ENCODE data around the gene ST6GALNAC2. TPM values are rescaled to one million over a fixed set of nuclear protein-coding genes. Genes with fewer than 3 reads are reported as not detected.
A peak's percentile ranks its signal among the peaks of the same experiment; 100 is the strongest.

Gene ST6GALNAC2
- total RNA-seq, 1 donor from 2014 or later: 4.5 TPM

DNA sequence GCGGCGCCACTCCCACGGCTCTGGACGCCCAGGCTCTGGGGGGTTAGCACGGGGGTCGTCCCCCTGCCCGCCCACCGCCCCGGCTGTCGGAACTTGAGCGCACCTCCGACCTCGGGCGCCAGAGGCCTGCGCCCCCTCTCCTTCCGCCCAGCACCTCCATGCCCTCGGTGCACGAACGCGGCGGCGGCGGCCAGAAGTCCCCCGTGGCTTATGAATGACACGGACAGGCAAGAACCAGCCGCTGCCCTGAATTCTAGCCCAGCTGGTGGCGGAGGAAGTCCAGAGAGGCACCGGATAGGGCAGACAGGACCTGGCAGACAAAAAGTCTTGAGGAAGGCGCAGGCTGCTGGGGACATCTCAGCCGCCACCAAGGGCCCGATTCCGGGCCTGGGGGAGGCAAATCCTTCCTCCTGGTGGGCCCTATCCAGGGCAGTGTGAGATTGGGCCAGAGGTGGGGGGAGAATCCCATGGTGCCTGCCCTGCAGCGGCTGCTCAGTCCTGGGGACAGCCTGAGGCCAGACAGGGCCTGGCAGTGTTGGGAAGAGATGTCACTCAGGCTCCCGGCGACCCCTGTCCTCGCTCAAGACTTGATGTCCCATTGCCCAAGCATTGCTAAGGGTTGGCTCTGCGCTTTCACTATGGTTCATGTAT, 47.3 kb downstream of the ST6GALNAC2 start:
- no peak overlapping the region for H3K27ac Mint-ChIP-seq (ENCODE audit: unreplicated experiment)
- no peaks in the 10 kb centered on the region for H3K9me3 Mint-ChIP-seq
- no peak for DNase-seq (ENCODE audit: low read depth, low spot score)
- H3K36me3 Mint-ChIP-seq (ENCODE audit: low read depth): no peaks in the 10 kb centered on the region
- H3K4me3 Mint-ChIP-seq: peak overlapping the region; percentile 81
- H3K27me3 Mint-ChIP-seq (ENCODE audit: low read depth): peaks cover 51% of the 10 kb centered on the region
- H3K4me1 Mint-ChIP-seq: peaks cover 44% of the 10 kb centered on the region
- TF ChIP-seq, protein P1, sequence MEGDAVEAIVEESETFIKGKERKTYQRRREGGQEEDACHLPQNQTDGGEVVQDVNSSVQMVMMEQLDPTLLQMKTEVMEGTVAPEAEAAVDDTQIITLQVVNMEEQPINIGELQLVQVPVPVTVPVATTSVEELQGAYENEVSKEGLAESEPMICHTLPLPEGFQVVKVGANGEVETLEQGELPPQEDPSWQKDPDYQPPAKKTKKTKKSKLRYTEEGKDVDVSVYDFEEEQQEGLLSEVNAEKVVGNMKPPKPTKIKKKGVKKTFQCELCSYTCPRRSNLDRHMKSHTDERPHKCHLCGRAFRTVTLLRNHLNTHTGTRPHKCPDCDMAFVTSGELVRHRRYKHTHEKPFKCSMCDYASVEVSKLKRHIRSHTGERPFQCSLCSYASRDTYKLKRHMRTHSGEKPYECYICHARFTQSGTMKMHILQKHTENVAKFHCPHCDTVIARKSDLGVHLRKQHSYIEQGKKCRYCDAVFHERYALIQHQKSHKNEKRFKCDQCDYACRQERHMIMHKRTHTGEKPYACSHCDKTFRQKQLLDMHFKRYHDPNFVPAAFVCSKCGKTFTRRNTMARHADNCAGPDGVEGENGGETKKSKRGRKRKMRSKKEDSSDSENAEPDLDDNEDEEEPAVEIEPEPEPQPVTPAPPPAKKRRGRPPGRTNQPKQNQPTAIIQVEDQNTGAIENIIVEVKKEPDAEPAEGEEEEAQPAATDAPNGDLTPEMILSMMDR (conservative IDR thresholded peaks at IDR 0.05): no peak

DNA sequence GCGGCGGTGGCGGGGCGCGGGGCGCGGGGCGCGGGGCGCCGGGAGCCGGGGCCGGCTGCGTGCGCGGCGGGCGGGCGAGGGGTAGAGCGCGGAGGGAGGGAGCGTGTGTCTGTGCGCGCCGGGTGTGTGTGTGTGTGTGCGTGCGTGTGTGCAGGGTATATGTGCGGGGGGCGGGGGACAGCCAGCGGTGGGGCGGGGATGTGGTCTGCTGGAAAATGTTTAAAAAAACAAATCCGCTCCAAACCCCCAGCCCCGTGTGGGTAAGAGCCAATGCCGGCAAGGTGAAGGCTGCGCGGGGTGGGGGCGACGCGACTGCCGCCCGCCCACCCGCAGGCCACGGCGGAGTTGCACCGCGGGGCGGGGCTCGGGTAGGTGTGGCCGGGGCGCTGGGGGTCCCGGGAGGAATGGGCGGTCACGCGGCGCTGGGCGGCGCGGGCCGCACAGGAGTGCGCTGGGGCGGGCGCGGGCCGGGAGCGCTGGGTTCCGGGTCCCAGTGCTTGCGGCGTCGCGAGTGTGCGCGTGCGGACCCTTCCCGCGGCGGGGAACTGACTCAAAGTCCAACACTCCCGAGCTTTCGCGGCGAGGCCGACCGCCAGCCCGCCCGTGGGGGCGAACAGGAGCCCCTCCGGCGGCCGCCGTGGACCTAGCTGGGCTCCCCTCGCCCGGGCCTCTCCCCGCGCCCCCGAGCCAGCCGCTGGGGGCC, 47.9 kb downstream of the ST6GALNAC2 start, which contains the start of gene CYGB:
TSS of gene CYGB (minus strand) at position 132 of the 703 bp plus-strand sequence. CDS start 167 bp downstream, outside the sequence.
- Mint-ChIP-seq H3K9me3 (no peaks in the 10 kb centered on the region), H3K4me1 (peaks cover 51% of the 10 kb centered on the region), H3K4me3 (peak within 1 kb of the TSS; percentile 81), H3K27ac (ENCODE audit: unreplicated experiment) (no peak within 1 kb of the TSS), H3K27me3 (ENCODE audit: low read depth) (peaks cover 50% of the 10 kb centered on the region), H3K36me3 (ENCODE audit: low read depth) (no peaks in the 10 kb centered on the region)
- TF ChIP-seq, protein P1 (conservative IDR thresholded peaks at IDR 0.05): no peak
- DNase-seq (ENCODE audit: low read depth, low spot score): no peak

DNA sequence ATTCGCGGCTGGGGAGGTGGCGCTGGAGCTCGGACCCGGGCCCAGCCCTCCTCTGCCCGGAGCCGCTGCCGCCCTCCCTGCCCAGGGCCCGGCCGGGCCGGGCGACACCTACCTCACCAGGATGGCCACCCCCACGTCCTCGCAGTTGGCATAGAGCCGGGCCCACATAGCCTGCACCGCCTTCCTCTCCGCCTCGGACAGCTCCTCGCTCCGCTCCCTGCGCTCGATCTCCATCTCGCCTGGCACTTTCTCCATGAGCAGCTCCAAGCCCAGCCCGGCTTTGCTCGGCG, 48.4 kb downstream of the ST6GALNAC2 start:
- H3K9me3 Mint-ChIP-seq: no peaks in the 10 kb centered on the region
- H3K4me1 Mint-ChIP-seq: peaks cover 54% of the 10 kb centered on the region
- no peaks in the 10 kb centered on the region for H3K36me3 Mint-ChIP-seq (ENCODE audit: low read depth)
- no peak overlapping the region for H3K4me3 Mint-ChIP-seq
- no peak overlapping the region for H3K27ac Mint-ChIP-seq (ENCODE audit: unreplicated experiment)
- TF ChIP-seq, protein P1 (conservative IDR thresholded peaks at IDR 0.05): no peak
- DNase-seq (ENCODE audit: low read depth, low spot score): no peak
- peaks cover 49% of the 10 kb centered on the region for H3K27me3 Mint-ChIP-seq (ENCODE audit: low read depth)

DNA sequence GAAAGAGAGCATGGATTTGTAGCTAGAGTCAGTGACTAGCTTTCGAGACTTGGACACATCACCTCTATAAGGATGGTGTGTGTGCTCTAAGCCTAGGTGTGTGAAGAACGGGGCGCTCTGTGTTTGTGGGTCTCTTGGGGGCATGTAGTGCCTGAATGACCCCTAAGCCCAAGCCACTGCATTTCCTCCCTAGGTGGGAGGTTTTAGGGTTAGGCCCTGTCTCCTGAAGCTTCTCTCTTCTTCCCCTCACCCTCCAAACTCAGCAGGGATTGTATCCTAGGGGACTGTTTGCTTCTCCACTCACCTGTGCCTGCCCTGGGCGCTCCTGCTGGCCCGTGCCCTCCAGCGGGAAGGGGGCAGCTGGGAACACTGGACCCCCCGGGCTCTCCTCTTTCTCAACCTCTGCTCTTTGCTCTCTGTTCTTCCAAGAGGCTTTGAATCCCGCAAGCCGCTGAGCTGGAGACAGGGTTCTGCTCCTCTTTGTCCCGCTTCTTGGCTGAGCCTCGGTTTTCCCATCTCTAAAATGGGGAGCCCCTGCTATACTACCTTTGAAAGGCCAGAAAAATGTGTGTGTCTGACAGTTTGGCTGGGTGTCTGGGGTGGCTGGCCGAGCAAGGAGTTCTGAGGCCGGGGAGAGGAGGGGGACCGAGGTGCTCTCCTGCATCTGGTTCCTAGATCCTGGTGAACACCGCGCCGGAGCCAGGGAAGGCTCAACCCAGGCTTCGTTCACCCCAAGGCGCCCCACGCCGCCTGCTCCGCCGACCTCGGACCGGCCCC, 49.0 kb downstream of the ST6GALNAC2 start:
- Mint-ChIP-seq H3K36me3 (ENCODE audit: low read depth) (no peaks in the 10 kb centered on the region), H3K27me3 (ENCODE audit: low read depth) (peaks cover 49% of the 10 kb centered on the region)
- TF ChIP-seq, protein P1 (conservative IDR thresholded peaks at IDR 0.05): no peak

DNA sequence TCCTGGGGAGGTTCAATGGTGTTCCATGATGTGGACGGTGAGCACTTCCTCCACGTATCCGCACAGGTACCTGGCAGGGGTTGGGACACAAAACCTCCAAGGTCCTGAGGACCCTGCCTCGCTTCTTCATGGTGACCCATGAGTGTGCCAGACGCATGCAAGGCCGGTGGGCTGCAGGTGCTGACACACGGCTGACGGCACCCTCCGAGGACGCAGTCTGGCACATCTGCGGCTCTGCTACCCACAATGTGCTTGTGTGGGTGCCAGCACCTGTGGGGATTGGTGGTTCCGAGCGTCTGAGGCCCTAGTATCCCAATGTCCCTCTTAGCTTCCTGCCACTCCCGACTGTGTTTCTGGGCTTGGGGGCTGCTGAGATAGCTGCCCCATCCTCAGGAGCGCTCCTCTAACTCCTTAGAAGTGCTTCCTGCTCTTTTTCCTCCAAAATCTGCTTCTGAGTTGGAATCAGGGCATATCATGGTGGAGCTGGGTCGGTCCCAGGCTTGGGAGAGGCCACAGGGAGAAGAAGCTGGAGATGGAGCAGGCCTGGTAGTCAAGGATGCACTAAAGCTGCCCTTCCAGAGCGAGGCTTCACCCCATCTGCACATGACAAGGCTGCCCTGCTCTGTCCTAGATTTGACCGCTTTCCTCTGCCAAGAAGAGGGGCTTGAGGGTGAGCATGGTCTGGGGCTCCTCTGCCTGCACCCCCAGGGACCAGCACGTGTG, 49.7 kb downstream of the ST6GALNAC2 start:
- no peaks in the 10 kb centered on the region for H3K36me3 Mint-ChIP-seq (ENCODE audit: low read depth)
- H3K27ac Mint-ChIP-seq (ENCODE audit: unreplicated experiment): no peak overlapping the region
- peak overlapping the region; percentile 68 for H3K4me3 Mint-ChIP-seq
- TF ChIP-seq, protein P1 (conservative IDR thresholded peaks at IDR 0.05): no peak
- DNase-seq (ENCODE audit: low read depth, low spot score): no peak
- no peaks in the 10 kb centered on the region for H3K9me3 Mint-ChIP-seq
- peaks cover 47% of the 10 kb centered on the region for H3K27me3 Mint-ChIP-seq (ENCODE audit: low read depth)
- H3K4me1 Mint-ChIP-seq: peaks cover 51% of the 10 kb centered on the region

More for the DNA sequence above, 49.0 kb downstream of the ST6GALNAC2 start:
- Mint-ChIP-seq H3K27ac (ENCODE audit: unreplicated experiment) (no peak overlapping the region), H3K4me1 (peaks cover 56% of the 10 kb centered on the region), H3K9me3 (no peaks in the 10 kb centered on the region), H3K4me3 (peak overlapping the region; percentile 47)
- no peak for DNase-seq (ENCODE audit: low read depth, low spot score)

All from neural crest cell (in vitro differentiated cells).